ENCODE measurements around the gene RBM38. TPM values are rescaled to one million over a fixed set of nuclear protein-coding genes. Genes with fewer than 3 reads are reported as not detected.

Gene RBM38
- total and polyA plus RNA-seq, 9 of the 15 experiments (the other 6 are each of a cell fraction or from before 2014, with no cell fraction given) = 0.28 to 82.4 (median 33.2) TPM

GRCh38 chr20:57378646-57379262 is 12.4 kb upstream of the RBM38 start:
- no peaks in the 10 kb centered on the region; the same call in 2 of the 3 replicates for H3K79me2 ChIP-seq (ENCODE audit: control insufficient read depth, insufficient read depth, low read length)
- peaks cover 9% of the 10 kb centered on the region; the same call in 1 of the 2 replicates for H4K20me1 ChIP-seq (replicated peaks; ENCODE audit: control insufficient read depth, insufficient read depth, low read length)
- H3K27ac ChIP-seq (ENCODE audit: extremely low read depth, low read depth, low read length) = no peak overlapping the region
- H3K36me3 ChIP-seq (ENCODE audit: control insufficient read depth, insufficient read depth, low read length) = peaks cover 62% of the 10 kb centered on the region
- no peak for FAIRE-seq
- 69% methylated on average over 4 of the region's 4 CpGs for WGBS (ENCODE audit: insufficient coverage, low coverage, missing lambda C conversion rate)
- no peak for ATAC-seq
- ChIA-PET CTCF (ENCODE audit: low intra/inter-chr PET ratio) (interaction anchor here (4.3 kb wide), 1 partner anchor 116 kb away, joined by 77 read pairs; no protein-coding TSS in a partner anchor), POLR2A (interaction anchor here (0.5 to 1.9 kb wide), 5 partner anchors 11 to 117 kb away, joined by 3 to 9 read pairs (median 6); partner anchors contain the start of gene RAE1)
- no TSS peak for BruUV-seq (replicated peaks)
- H3K27me3 ChIP-seq (ENCODE audit: control insufficient read depth in 2 of 2, insufficient read depth in 2 of 2, low read length in 2 of 2) = no peaks in the 10 kb centered on the region
- no peaks in the 10 kb centered on the region for H3K9me3 ChIP-seq (replicated peaks; ENCODE audit: control insufficient read depth, insufficient read depth, low read depth, low read length)
- no peak overlapping the region for H3K4me3 ChIP-seq
- peaks cover 0 to 6% of the 10 kb centered on the region in 2 experiments; a peak in 2 of 5 replicates for H3K4me1 ChIP-seq (replicated peaks in 1 of 2; ENCODE audit: control insufficient read depth in 2 of 2, insufficient read depth in 2 of 2, low read length in 2 of 2)
- H3K9ac ChIP-seq (ENCODE audit: insufficient read depth in 1 of 2, low read depth in 2 of 2, low read length in 2 of 2) = peak overlapping the region in 1 of 2 experiments; percentile 65; a peak in 1 of 4 replicates
- no peak overlapping the region for H3K4me2 ChIP-seq (ENCODE audit: insufficient read depth, low read length)
- no peak for DNase-seq (ENCODE audit: extremely low read depth in 1 of 4, low spot score in 3 of 4)
- intact Hi-C loops (cut with micrococcal nuclease) = no loop called here
- no peak overlapping the region for H2AFZ ChIP-seq (ENCODE audit: low read depth, low read length)
- in situ Hi-C loops (cut with MboI) = loop anchor here (25.0 kb wide), 1 partner anchor 834 kb away; no protein-coding TSS in a partner anchor
- no peaks in the 10 kb centered on the region for H3K9me1 ChIP-seq (ENCODE audit: control insufficient read depth, insufficient read depth, low read length)
- TF ChIP-seq PRPF4 (IDR thresholded peaks at IDR 0.05; ENCODE audit: insufficient read depth, low read depth, low read length, poor library complexity, severe bottlenecking) (no peak), ZNF217 (CRISPR knock-in tag; IDR thresholded peaks at IDR 0.05) (no peak), SIRT6 (IDR thresholded peaks at IDR 0.05; ENCODE audit: low read depth, low read length) (no peak), ZKSCAN1 (IDR thresholded peaks at IDR 0.05; ENCODE audit: low read depth, low read length) (no peak), ZNF175 (CRISPR knock-in tag; IDR thresholded peaks at IDR 0.05; ENCODE audit: low read depth) (no peak), SP1 (CRISPR knock-in tag; IDR thresholded peaks at IDR 0.05) (no peak), GTF2E2 (tag; IDR thresholded peaks at IDR 0.05) (no peak), ETV1 (tag; conservative IDR thresholded peaks at IDR 0.05; ENCODE audit: low read depth) (no peak), ZSCAN32 (CRISPR knock-in tag; IDR thresholded peaks at IDR 0.05) (no peak), ZNF232 (CRISPR knock-in tag; IDR thresholded peaks at IDR 0.05) (no peak), FOXJ3 (CRISPR knock-in tag; IDR thresholded peaks at IDR 0.05) (no peak)
- TF ChIP-seq, protein P1, sequence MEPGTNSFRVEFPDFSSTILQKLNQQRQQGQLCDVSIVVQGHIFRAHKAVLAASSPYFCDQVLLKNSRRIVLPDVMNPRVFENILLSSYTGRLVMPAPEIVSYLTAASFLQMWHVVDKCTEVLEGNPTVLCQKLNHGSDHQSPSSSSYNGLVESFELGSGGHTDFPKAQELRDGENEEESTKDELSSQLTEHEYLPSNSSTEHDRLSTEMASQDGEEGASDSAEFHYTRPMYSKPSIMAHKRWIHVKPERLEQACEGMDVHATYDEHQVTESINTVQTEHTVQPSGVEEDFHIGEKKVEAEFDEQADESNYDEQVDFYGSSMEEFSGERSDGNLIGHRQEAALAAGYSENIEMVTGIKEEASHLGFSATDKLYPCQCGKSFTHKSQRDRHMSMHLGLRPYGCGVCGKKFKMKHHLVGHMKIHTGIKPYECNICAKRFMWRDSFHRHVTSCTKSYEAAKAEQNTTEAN (CRISPR knock-in tag; IDR thresholded peaks at IDR 0.05) = no peak
- TF ChIP-seq, protein P2, sequence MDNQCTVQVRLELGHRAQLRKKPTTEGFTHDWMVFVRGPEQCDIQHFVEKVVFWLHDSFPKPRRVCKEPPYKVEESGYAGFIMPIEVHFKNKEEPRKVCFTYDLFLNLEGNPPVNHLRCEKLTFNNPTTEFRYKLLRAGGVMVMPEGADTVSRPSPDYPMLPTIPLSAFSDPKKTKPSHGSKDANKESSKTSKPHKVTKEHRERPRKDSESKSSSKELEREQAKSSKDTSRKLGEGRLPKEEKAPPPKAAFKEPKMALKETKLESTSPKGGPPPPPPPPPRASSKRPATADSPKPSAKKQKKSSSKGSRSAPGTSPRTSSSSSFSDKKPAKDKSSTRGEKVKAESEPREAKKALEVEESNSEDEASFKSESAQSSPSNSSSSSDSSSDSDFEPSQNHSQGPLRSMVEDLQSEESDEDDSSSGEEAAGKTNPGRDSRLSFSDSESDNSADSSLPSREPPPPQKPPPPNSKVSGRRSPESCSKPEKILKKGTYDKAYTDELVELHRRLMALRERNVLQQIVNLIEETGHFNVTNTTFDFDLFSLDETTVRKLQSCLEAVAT (IDR thresholded peaks at IDR 0.05) = no peak
